Stimulated activated CD4-positive, alpha-beta T cell treated with anti-CD3 and anti-CD28 coated beads, Interleukin-12 subunit alpha, Interleukin-12 subunit beta, amount 100 ng/mL, for 24 hours (primary cell): ENCODE results near the gene ADSL.

Source experiments
- DNase-seq, 2 experiments: peaks; one replicate each; pipeline ENCODE4 v3.0.0-alpha.2; 2020; ENCODE audit warnings: low read depth in 2 of 2

The ADSL gene

DNA sequence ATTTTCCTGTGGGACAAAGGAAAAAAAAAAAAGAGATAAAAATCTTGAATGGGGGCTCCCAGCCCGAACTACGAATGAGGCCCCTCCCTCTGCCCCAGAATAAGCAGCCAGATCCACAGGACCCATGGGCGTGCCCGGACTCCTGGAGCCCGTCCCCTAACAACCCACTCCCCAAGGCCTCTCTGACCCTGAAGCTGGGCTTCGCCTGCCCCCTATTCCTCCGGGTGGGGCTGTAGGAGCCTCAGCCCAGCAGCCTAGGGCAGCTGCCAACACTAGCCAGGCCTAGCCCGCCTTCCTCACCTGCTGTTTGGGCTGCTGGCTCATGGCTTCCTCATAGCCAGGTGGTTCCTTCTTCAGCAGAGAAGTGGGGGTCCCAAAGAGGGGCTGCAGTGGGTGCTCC is 70.7 kb downstream of the ADSL start:
- DNase-seq = no peak

DNA sequence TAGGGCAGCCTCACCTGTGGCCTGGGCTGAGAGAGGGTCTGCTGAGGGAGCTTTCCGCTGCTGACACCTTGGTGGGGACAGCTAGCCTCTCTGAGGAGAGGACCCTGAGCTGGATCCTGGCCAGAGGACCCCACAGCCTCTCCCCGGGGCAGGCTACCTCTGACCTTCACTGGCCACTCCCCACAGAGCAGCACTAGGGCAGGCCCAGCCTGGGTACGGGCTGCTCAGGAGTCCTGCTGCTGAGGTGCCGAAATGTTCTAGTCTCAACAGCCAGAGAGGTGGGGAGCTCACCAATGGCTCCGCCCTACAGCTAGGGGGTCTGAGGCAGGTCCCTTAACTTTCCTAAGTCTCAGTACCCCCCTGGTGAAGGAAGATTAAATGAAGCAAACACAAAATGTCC is 71.6 kb downstream of the ADSL start:
- no peak for DNase-seq

DNA sequence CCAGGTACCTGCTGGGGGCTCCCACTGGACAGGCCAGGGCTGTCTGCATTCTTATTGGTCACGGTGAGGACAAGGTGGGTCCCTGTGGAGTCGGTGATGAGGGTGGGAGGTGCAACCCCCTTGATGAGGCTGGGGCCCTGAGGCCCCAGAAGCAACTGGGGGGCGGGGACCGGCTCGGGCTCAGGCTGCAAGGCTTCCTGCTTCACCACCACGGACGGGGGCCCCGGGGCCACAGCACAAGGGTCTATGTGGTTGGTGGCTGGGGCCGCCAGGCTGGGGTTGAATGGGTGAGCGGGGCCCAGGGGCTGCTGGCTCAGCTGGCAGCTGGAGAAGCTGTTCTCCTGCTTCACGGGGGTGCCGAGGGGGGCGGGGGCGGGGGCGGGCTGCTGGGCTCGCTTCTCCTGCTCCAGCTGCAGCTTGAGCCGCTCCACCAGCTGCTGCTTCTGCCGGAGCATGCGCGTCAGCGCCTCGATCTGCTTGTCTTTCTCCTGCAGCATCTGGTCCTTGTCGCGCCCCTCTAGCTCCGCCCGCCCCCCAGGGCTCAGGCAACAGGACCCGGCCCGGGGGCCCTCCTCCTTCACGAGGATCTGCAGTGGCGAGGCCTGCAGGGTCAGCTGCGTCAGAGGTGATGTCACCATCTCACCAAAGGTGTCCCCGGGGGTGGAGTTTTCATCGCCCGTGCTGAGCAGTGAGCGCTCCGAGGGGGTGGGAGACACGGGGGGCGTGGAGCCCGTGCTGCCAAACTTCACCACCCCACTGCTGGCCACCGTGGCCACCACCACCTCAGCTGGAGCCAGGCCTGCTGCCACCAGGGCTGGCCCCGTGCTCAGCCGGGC is 72.3 kb downstream of the ADSL start:
- no peak for DNase-seq

DNA sequence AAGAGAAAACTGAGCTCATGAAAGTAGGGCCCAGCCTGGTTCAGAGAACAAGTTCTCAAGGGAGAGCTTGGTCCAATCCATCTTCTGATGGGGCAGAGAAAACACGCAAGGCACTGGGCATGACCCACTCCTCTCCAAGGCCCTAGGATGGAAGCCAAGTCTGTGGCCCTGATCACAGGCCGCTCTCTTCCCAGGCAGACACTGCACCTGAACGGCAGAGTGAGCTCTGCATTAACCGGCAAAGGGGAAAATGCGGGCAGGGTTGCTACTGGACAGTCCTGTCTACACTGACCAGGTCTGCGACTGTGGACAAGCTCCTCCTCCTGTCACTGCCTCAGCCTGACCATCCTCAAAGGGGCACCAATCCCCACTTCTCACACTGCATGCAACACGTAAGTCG is 73.4 kb downstream of the ADSL start:
- no peak for DNase-seq

DNA sequence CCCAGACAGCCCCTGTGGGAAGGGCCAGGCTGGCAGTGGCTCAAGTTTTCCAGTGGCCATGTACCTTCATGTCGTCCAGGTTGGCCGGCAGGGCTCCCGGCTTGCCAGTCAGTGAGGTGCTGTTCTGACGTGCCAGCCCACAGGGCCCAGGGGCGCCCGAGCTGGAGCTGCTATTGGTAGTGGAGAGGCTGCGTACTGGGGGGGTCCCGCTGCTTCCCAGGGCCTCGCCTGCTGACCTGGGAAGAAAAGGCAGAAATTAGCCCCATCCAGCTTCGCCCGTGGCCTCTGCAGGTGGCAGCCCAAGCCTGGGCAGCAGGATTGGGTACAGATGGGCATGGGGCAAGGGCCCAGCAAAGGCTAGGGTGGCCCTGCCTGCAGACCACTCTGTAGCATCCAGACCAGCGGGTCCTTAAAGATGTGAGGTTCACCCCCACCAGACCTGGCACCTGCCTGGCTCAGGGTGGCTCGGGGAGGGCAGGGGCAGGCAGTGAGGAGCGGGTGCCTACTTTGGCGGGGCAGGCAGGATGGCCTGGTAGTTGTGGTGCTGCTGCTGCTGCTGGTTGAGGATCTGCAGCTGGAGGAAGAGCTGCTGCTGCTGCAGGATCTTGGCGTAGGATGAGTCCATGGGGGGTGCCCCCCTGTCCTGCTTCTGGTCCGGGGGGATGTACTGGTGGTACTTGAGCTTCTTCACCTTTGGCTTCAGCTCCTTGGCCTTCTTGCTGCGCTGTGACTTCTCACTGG is 74.2 kb downstream of the ADSL start:
- DNase-seq = no peak

DNA sequence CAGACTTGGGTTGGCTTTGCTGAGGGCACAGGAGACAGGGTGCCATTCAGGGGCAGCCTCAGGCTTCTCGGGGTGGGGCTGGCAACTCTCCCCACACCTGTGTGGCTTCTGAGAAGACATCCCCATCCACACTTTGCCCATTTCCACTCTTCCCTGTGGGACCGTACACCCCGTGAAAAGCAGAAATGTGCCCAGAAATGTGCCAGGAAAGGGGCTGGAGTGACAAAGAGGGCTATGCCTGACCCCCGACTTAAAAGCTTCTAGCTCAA is 74.7 kb downstream of the ADSL start:
- no peak for DNase-seq

DNA sequence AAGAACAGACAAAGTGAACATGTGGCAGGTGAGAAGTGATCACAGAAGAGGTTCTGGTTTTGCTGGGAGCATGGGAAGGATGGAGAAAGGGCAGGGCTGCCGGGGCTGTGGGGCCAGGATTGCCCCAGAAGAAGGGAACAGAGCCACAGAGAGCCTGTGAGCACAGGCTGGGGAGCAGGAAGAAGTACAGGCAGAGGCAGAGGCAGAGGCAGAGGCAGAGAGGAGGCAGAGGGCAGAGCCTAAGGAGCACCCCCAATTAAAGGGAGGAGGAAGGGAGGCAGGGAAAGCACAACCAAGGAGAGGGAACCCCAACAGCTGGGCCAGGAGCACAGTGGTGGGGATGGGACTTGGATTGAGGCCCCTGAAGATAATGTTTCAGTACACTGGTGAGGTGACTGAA is 75.6 kb downstream of the ADSL start:
- no peak for DNase-seq

DNA sequence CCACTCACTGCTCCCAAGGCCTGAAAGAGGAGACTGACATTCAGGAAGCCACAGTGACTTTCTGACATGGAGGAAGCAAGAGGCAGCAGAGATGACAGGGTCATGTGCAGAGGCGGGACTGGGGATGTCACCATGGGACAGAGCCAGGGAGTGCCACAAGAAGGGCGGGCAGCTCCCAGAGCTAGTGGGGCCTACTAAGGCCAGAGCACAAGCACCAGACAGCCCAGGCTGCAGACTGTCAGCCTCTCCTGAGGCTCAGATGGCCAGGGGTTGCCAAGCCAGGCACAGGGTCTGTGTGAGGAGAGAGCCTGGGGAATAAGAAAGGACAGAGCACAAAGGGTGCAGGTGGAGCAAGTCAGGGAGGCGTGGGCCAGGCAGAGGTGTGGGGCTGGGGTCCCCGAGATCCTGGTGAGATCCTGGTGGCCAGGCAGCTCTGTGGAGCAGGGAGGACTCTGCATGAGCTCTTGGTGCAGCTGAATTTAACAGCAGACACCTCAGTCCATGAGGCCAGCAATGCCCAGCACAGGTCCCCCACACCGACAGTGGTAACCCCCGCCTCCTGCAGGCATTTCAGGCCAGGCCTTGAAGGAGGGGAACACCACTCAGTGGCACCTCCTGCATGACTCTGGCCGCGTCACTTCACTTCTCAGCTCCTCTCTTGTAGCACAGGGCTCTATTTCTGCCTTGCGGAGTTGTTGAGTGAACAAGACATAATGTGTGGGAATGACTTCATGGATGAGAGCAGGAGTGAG is 76.4 kb downstream of the ADSL start:
- no peak for DNase-seq

DNA sequence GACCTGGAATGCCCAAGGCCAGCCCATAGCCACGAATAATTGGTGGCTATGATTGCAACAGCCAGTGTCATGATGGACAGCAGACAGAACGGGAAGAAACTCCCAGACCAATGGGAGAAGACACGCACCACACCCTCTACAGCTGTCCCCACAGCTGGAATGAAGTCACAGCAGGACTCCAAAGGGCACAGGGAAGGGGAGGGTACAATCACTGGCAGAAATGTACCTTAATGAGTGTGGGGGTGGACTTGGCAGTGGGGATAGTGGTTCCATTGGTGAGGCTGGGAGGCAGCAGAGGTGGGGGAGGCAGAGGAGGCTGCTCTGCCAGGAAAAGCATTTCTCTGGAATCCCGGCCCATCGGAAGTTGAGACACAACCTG is 77.0 kb downstream of the ADSL start:
- DNase-seq = no peak

DNA sequence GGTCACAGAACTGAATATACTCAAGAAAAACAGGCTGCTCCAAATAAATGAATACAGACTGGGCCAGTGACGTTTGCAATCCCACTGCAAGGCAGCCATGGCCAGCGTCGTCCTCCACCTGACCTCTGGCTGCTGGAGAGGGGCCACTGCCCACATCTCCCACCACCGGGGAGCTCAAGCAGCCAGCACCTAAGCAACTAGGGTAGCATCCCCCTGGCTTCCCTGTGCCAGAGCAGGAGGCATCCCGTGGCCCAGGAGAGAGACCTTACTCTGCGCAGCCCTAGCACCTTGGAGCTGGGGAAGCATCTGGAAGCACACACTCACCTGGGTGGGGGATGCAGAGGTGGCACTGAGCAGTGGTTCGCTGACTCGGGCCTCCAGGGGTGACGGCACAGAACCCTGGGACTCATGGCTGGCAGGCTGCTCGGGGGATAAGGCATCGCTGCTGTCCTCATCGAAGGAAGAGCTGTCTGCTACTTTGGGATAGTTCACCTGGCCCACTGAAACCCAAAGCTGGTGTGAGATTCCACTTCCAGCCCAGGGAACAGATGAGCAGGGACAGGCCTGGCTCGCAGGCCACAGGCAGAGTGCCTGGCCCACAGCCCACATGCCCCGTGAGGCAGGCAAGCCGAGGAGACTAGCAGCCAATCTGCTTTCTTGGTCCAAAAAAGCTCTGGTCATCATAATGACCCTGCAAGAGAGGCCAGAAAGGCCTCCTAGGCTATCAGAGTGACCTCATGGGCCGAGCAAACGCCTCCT is 77.8 kb downstream of the ADSL start:
- no peak for DNase-seq

DNA sequence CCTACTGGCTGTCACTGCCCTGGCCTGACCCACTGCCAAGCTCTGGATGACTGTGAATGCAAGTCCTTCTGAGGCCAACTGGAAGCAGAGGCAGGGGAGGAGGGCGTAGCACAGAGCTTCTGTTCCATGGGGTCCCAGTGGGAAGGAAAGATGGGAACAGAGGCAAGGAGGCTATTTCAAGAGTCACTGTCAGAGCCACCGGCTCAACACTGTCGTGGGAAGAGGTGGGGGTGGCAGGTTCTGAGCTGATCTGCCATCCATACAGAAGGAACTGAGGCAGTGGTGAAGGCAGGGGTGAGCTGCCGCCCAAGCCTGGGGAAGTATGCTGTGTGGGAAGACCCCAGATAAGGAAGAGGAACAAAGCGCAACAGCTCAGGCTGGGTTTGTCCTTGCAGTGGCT is 78.8 kb downstream of the ADSL start:
- no peak for DNase-seq

DNA sequence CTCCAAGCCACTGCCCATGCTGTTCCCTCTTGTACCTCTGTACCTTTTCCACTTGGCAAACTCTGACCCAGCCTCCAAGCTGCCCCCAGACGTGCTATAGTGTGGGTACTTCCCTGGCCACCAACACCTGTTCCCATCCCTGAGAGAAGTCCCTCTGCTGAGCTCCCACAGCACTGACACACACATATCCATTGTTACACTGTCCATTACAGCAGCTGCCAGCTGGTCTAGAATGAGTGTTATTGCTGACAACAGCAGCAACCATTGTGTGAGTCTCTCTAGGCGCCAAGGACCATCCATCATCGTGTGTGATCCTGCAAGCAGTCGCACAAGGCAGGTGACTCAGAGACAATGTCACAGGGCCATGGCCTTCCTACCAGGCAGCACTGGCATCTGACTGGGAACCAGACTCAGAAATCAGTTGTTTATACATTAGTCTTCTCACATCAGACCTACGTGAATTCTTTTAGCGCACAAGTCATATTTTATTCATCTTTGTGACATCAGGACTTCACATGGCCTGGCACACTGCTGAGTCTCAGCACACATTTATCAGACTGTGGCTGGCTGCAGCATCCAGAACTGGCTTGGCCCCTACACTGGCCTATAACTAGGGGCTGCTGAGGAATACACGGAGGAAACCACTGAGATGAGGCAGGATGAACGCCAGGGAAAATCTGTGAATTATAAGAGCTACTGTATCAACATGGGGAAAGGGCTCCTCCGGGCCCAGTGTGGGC is 80.5 kb downstream of the ADSL start:
- DNase-seq = no peak

DNA sequence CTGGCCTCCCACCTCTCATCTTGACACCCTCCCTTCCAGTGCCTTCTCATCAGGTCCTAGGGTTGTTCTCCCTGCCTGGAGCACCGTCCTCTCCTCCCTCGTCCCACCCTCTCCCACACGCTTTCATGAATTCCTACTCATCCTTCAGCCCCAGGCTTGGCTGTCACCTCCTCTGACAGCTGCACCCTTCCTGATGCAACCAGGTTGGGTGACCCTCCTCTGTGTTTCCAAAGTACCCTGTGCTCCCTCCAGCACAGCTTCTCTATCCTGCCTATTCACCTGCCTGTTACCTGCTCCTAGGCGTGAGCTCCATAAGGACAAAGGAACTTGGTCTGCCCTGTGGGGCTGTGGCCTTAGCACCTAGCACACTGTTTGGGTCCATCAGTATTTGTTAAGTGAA is 82.5 kb downstream of the ADSL start:
- no peak for DNase-seq

DNA sequence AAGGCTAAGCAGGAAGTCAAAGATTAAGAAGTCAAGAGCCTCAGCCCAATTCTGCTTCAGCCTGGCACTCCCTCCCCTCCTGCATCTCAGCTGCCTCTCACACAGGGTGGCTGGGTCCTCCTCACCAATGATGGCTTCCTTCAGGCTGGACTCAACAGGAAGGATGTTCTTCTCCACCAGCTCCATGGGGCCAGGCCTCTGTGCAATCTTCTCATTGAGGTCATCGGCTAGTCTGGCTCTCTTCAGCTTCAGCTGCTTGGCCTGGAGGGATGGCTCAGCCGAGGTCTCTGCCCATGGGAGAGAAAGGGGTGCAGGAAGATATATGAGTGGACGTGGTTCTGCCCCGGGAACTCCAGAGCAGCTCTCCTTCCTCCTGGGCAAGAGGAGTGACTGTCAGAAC is 83.2 kb downstream of the ADSL start:
- no peak for DNase-seq

DNA sequence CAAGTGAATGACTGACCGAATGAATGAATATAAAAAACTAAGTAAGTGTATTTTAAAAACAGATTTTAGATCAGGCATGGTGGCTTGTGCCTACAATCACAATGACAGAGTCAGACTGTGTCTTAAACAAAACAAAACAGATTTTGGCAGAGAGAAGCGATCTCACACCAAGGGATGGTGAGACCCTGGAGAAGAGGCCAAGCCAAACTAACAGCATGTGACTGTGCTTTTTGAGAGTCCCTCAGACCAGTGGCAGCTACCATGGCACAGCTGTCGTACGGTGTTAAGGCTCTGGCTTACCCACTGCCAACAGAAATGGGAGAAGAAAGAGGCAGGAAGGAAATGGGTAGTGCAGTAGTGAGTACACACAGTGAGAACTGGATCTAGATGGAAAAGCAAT is 84.7 kb downstream of the ADSL start:
- DNase-seq = no peak

DNA sequence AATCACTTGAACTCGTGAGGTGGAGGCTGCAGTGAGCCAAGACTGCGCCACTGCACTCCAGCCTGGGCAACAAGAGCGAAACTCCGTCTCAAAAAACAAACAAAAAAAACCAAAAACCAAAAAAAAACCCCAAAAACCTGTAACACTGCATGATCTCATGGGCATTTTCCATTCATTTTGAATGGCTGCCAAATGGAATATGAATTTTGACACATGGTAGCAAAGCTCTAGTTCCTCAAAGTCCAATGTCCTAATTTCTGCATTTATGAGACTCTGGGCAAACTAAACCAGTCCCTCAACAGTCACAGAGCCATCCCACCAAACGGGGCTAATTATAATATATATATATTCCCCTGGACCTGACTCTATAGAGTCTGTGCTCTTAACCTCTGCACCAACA is 85.9 kb downstream of the ADSL start:
- no peak for DNase-seq

DNA sequence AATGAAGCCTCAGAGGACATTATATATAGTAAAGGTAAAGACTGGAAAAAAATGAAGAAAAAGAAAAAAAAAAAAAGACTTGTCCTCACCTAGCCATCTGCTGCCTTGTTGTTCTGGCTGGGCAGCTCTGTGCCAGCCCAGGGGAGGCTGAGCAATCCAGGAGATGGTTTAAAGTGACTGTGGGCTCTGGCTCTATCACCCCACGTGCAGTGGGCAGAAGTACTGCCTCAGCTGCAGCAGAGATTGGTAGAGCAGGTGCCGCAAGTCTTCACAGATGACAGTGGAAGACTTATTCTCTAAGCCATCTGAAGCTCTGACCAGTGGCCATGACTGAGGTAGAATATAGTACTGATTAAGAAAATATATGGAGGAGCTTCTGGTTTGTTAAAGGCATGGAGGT is 86.3 kb downstream of the ADSL start:
- no peak for DNase-seq

DNA sequence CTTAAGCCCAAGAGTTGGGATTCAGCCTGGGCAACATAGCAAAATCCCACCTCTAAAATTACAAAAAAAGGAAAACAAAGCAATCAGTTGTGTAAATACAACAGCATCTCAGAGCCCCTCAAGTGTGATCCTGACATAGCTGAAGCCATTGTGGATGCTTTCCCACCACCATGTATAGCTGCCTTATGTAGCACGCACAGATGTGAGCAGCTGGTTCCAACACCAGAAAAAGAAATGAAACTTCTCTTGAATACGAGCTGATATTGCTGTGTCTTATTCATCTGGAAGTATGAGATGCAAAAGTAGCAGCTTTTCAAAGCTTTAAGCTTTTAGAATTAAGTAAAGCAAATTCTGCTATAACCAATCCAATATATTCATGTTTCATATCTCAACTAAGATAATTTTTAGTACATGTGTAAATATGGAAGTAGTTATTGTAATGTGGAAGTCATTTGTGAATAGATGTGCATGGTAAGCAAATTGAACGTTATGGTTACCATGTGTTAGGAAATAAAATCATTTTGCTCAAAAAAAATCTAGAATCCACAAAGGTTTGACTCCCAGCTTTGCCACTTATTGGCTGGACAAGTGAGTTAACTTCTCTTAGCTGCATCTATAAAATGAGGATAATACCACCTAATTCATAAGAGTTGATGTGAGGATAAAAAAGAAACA is 87.3 kb downstream of the ADSL start:
- DNase-seq = no peak

DNA sequence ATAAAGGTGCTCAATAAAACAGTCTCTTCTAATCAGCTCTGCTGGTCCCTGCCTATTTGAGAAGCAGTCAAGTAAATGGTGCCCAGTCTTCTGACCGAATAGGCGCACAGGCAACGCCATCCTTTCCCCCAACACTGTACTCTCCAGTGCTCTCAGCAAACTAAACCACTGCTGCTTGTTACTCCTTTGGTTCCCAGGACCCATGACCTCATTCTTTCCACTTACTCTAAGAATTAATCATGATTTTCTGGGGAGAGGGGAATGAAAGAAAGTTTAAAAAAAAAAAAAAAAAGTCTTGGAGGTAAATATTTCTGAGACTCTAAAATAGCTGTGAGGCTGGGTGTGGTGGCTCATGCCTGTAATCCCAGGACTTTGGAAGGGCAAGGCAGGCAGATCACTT is 87.8 kb downstream of the ADSL start:
- no peak for DNase-seq

DNA sequence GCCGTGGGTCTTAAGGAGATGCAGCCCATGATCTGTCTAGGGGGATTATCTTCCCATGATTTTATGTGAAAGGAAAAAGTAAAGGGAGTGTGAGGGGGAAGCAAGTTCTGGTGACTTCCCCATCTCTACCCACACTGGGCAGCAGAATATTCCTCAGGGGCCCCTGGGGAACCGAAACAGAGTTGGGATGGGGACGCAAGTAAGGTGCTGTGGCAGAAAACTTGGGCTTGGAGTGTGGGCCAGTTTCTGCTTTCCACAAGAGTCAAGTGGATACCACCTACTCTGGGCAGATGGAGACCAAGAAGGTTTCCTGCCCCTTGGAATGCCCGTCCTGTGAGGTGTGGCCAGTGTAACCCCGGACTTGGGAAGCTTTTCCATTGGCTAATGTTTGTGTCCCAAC is 88.4 kb downstream of the ADSL start:
- no peak for DNase-seq
